ENCODE measurements around the gene ASAP2.
"Not testable (repeated sequence)": the region's sequence is repeated elsewhere in the genome, so short reads cannot be mapped to it uniquely, and the experiment has no call there.

ASAP2 gene

GRCh38 chr2:9388950-9389911 is 182.6 kb downstream of the ASAP2 start:
- no peak for DNase-seq

GRCh38 chr2:9390151-9390850 is 183.7 kb downstream of the ASAP2 start:
- no peak for DNase-seq

GRCh38 chr2:9390991-9391390 is 184.4 kb downstream of the ASAP2 start:
- DNase-seq = peak; percentile 26

- DNase-seq = no peak
These were observed 185.5 kb downstream of the ASAP2 start for GRCh38 chr2:9391961-9392720.

GRCh38 chr2:9392898-9393765 is 186.5 kb downstream of the ASAP2 start:
- DNase-seq = peak; percentile 73

GRCh38 chr2:9394816-9395215 is 188.2 kb downstream of the ASAP2 start:
- no peak for DNase-seq

GRCh38 chr2:9397201-9397600 is 190.6 kb downstream of the ASAP2 start:
- no peak for DNase-seq

- not testable (repeated sequence) for DNase-seq
These were observed 191.6 kb downstream of the ASAP2 start for GRCh38 chr2:9398251-9398650.

- DNase-seq = no peak
These were observed 192.5 kb downstream of the ASAP2 start for GRCh38 chr2:9398881-9399780.

- DNase-seq = no peak
These were observed 193.9 kb downstream of the ASAP2 start for GRCh38 chr2:9400268-9401058.

GRCh38 chr2:9401059-9401547 is 194.5 kb downstream of the ASAP2 start:
- DNase-seq = no peak

GRCh38 chr2:9401646-9402371 is 195.2 kb downstream of the ASAP2 start:
- no peak for DNase-seq

- no peak for DNase-seq
These were observed 197.3 kb downstream of the ASAP2 start for GRCh38 chr2:9403924-9404323.

GRCh38 chr2:9404451-9404850 is 197.8 kb downstream of the ASAP2 start:
- DNase-seq = no peak

- no peak for DNase-seq
These were observed 199.0 kb downstream of the ASAP2 start for GRCh38 chr2:9405636-9406035.

GRCh38 chr2:9406529-9407362 is 200.1 kb downstream of the ASAP2 start:
- DNase-seq = no peak

- peak; percentile 63 for DNase-seq
These were observed 200.8 kb downstream of the ASAP2 start for GRCh38 chr2:9407363-9407811.

GRCh38 chr2:9408641-9409151 is 202.1 kb downstream of the ASAP2 start:
- DNase-seq = no peak
